Testis (tissue), 2 donors: Measurements from ENCODE around the gene STYK1.

ENCODE experiments used
- CTCF ChIP-seq, 3 experiments: fragments of 450-650 bp in 2 of 3; fragments of 200-600 bp in 1 of 3; sonication (generic) in 1 of 3; IDR thresholded peaks; one replicate each; pipeline ENCODE4 v1.5.1; 2016 to 2019; ENCODE audit warnings: antibody characterized with exemption in 3 of 3, mild to moderate bottlenecking in 2 of 3, moderate library complexity in 1 of 3
- POLR2A ChIP-seq: fragments of 450-650 bp; IDR thresholded peaks from one replicate; pipeline ENCODE4 v1.6.1; 2017; ENCODE audit warnings: antibody characterized with exemption, mild to moderate bottlenecking, moderate library complexity

GRCh38 chr12:10610188-10610587 lies 63.7 kb downstream of the STYK1 start:
- TF ChIP-seq CTCF (IDR thresholded peaks at IDR 0.05) (no peak), POLR2A (no peak)
